ENCODE results near the gene RNU1-4.
"Not testable (repeated sequence)": the region's sequence is repeated elsewhere in the genome, so short reads cannot be mapped to it uniquely, and the experiment has no call there.

RNU1-4 gene

GRCh38 chr1:16770896-16771446, 30.7 kb downstream of the RNU1-4 start:
- not testable (repeated sequence) for DNase-seq

GRCh38 chr1:16772275-16773204, 32.2 kb downstream of the RNU1-4 start:
- DNase-seq, result not testable (repeated sequence)

- not testable (repeated sequence) for DNase-seq
Observed at GRCh38 chr1:16773205-16773596, 32.9 kb downstream of the RNU1-4 start.

DNA sequence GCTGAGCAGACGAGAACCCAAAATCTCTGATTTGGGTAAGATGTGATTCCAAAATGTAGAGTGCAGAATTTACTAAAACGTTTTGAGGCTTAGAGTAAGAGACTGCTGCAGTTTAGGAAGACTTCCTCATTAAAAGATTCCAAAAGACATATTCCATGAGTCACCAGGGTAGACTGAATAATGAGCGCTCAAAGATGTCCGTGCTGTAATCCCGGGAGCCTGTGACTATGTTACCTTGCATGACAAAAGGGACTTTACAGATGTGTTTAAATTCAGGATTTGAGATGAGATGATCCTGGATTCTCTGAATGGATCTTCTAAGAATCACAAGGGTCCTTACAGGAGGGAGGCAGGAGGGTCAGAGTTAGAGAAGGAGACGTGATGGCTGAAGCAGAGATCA, 33.4 kb downstream of the RNU1-4 start:
- not testable (repeated sequence) for DNase-seq

- not testable (repeated sequence) for DNase-seq
Observed at GRCh38 chr1:16774773-16775172, 34.5 kb downstream of the RNU1-4 start.

- DNase-seq, result not testable (repeated sequence)
Observed at GRCh38 chr1:16775290-16775689, 35.0 kb downstream of the RNU1-4 start.

GRCh38 chr1:16776248-16776647, 35.9 kb downstream of the RNU1-4 start:
- DNase-seq, result not testable (repeated sequence)

DNA sequence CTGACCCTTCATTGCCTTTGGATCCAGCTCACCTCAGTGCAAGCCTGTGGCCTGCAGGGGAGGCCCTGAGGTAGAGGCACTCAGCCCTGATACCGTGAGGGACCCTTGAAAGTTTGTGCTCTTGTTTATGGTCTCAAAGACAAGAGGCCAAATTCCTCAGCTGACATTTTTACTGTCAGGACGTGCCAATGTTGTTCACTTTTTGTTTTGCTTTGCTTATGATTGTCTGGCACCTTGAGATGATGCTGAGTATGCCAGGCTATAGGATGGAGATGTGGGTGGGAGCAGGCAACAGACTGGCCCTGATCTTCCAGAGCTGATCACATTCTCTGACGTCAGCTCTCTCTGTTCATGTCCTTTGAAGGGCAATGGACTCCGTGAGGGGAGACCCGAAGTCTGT, 36.5 kb downstream of the RNU1-4 start:
- not testable (repeated sequence) for DNase-seq

GRCh38 chr1:16777821-16778220, 37.5 kb downstream of the RNU1-4 start:
- DNase-seq, result not testable (repeated sequence)

DNA sequence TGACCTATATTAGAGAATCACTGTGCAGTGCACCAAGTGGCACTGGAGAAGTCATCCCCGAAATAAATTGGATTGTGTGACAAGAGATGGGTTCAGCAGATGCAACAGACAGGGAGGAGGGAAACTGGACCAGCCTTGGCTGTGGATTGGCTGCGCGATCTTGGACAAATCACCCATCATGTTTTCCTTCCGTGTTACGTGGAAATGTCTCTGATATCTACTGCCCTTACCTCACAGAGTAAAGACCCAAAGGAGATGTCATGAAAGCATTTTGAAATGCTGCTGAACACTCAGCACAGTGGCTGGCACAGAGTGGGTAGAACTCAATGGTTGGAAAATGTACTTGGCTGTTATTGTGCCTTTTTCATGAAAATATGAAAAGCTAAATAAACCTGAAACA, 39.2 kb downstream of the RNU1-4 start:
- not testable (repeated sequence) for DNase-seq

DNA sequence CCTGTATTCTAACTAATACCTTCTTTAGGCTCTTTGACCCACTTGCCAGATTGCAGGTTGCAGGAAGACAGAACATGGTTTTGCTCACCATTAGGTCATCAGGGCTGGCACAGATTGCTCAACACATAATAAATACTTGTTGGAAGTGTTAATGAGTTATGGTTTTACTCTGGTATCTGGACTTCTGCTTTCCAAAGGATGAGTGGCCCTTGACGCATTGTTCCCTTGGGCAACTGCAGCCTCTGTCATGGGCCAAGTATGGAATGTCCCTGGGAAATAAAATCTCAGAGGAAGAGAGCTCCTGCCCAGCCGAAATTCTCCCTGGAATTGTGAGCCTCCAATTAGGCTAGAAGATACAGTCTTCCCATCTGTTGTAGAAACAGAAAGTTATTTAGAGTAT, 40.7 kb downstream of the RNU1-4 start:
- DNase-seq, result not testable (repeated sequence)

DNA sequence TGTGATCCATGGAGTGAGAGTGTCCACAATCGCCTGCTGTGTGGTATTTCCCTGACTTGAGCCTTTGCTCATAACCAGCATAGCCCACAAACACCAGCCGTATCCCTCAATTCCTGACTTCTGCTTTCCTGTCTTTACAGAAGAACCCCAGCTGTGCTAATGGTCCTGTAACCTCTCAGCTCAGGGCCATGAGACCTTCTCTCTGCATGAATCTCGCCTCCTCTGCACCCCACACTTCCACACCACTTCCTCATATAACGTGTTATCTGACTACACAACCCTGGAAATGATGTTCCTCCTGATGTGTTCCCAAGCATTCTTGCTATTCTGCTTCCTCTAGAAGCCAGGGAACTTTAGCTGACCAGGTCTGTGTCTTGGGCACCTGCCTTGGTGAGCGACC, 41.3 kb downstream of the RNU1-4 start:
- not testable (repeated sequence) for DNase-seq

- not testable (repeated sequence) for DNase-seq
Observed at GRCh38 chr1:16784955-16785354, 44.6 kb downstream of the RNU1-4 start.

DNA sequence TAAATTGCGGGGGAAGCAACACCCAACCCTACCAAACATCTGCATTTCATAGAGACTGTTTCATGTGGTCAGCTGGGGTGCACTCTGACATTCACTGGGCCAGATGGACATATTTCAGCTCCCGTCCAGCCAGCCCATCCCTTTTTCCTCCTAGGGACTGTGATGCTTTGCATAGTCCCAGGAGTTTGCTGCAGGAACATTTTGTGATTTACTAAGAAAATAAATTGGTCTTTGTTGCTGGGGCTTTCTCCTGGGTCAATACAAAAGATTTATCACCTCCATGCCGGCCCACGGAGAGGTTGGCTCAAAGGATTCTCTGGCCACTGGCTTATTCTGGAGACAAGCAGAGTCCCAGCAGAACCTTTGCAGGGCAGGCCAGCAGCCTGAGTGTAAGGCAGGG, 46.0 kb downstream of the RNU1-4 start:
- not testable (repeated sequence) for DNase-seq

DNA sequence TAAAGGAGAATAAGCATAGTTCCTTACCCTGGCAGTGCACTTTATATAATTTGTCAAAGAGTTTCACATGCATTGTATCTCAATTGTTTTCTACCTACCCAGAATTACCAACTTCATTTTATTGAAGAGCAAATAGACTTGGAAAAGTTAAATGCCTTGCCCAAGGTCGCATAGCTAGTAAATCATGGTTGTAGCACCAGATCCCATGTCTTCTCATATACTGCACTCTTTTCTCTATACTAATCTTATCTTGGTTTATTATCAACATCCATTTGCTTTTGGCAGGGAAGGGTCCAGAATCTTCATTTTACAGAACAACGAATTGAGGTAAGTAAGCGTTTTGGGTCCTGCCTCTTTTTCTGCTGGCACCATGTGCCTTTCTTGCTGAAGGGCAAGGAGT, 46.9 kb downstream of the RNU1-4 start:
- not testable (repeated sequence) for DNase-seq

DNA sequence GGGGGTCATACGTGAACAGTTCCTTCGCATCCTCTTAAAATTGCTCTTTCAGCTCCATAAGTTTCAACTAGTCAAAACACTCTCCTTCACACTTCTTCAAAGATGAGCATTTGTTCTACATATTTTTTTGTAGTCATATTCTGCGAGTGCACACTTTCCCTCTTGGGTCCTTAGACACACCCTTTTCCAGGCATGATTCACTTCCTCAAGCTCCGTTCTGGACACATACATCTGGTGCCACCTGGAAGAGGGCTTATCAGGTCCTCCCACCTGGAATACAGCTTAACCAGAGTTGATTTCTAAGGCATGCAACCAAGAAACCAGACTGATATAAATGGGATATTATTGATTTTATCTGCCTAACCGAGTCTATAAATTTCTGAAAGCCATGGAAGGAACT, 47.4 kb downstream of the RNU1-4 start:
- DNase-seq, result not testable (repeated sequence)

All from NCI-H2171 (cell line).